ENCODE results near the gene BACE2.
"Not testable (repeated sequence)": the region's sequence is repeated elsewhere in the genome, so short reads cannot be mapped to it uniquely, and the experiment has no call there.

Gene BACE2

GRCh38 chr21:41240040-41240439, 72.1 kb downstream of the BACE2 start:
- DNase-seq (ENCODE audit: low read depth), result no peak

- DNase-seq (ENCODE audit: low read depth), result no peak
These were observed 73.4 kb downstream of the BACE2 start for GRCh38 chr21:41241341-41241740.

- DNase-seq (ENCODE audit: low read depth), result no peak
These were observed 74.4 kb downstream of the BACE2 start for GRCh38 chr21:41242238-41242829.

- no peak for DNase-seq (ENCODE audit: low read depth)
These were observed 75.1 kb downstream of the BACE2 start for GRCh38 chr21:41243107-41243506.

GRCh38 chr21:41244266-41244880, 76.4 kb downstream of the BACE2 start:
- DNase-seq (ENCODE audit: low read depth), result not testable (repeated sequence)

GRCh38 chr21:41245509-41246135, 77.7 kb downstream of the BACE2 start:
- DNase-seq (ENCODE audit: low read depth), result no peak

- no peak for DNase-seq (ENCODE audit: low read depth)
These were observed 78.8 kb downstream of the BACE2 start for GRCh38 chr21:41246808-41247207.

GRCh38 chr21:41247561-41248545, 79.9 kb downstream of the BACE2 start:
- DNase-seq (ENCODE audit: low read depth), result no peak

GRCh38 chr21:41249476-41249875, 81.5 kb downstream of the BACE2 start:
- DNase-seq (ENCODE audit: low read depth), result no peak

- no peak for DNase-seq (ENCODE audit: low read depth)
These were observed 82.6 kb downstream of the BACE2 start for GRCh38 chr21:41250519-41250918.

- DNase-seq (ENCODE audit: low read depth), result no peak
These were observed 84.1 kb downstream of the BACE2 start for GRCh38 chr21:41251961-41252642.

- no peak for DNase-seq (ENCODE audit: low read depth)
These were observed 86.2 kb downstream of the BACE2 start for GRCh38 chr21:41254090-41254700.

- no peak for DNase-seq (ENCODE audit: low read depth)
These were observed 87.2 kb downstream of the BACE2 start for GRCh38 chr21:41255190-41255589.

GRCh38 chr21:41256231-41256630, 88.3 kb downstream of the BACE2 start:
- not testable (repeated sequence) for DNase-seq (ENCODE audit: low read depth)

- no peak for DNase-seq (ENCODE audit: low read depth)
These were observed 89.1 kb downstream of the BACE2 start for GRCh38 chr21:41256771-41257702.

GRCh38 chr21:41258617-41259016, 90.7 kb downstream of the BACE2 start:
- no peak for DNase-seq (ENCODE audit: low read depth)

- DNase-seq (ENCODE audit: low read depth), result no peak
These were observed 92.5 kb downstream of the BACE2 start for GRCh38 chr21:41260428-41260827.

- no peak for DNase-seq (ENCODE audit: low read depth)
These were observed 99.4 kb downstream of the BACE2 start for GRCh38 chr21:41267346-41267745.

- no peak for DNase-seq (ENCODE audit: low read depth)
These were observed 101.6 kb downstream of the BACE2 start for GRCh38 chr21:41269535-41269934.

- DNase-seq (ENCODE audit: low read depth), result no peak
These were observed 109.2 kb downstream of the BACE2 start for GRCh38 chr21:41277196-41277595.
